Measurements from ENCODE around the gene WNT7A.
"Not testable (repeated sequence)": the region's sequence is repeated elsewhere in the genome, so short reads cannot be mapped to it uniquely, and the experiment has no call there.

WNT7A gene

DNA sequence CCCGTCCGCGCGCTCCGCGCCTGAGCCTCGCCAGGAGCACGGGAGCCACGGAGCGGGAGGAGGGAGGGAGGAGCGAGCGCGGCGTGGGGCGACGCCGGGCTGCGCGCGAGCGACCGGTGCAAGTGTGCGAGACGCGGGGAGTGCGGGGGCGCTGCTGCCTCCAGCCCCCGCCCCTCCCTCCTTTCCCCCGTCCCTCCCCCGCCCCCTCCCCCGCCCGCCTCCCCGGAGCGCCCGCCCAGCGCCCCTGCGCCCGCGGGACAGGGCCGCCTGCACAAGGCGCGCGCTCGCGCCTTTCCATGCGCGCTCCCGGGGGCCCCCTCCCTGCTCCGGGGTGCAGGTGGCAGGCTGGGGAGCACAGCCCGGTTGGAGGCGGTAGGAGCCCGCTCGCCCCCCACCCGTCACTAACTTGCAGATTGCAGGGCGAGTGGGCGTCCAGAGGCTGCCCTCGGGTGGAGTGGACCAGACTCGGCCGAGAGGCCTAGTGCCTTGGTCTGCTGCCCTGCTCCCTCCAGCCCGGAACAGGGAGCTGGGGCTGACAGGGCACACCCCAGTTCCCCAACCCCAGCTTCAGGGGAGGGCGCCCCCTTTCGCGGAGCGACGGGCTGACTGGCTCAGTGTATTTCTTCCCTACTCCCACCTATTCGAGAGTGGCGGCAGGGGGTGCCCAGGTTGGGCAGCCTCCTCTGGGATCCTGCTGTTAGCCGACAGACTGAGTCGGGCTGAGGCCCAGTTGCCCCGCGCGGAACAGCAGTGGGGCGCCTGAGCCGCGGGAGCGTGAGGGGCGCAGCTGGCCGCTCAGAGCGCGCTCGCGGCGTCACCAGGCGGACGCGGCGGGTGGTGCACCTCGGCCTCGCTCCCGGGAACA is at the start of gene WNT7A:
TSS of gene WNT7A (minus strand) at position 126 of the 865 bp plus-strand sequence. CDS start 255 bp downstream, outside the sequence.
- peaks cover 2 to 3% of the 10 kb centered on the region in 2 experiments for H3K4me1 ChIP-seq (ENCODE audit: control insufficient read depth in 1 of 2, insufficient read depth in 1 of 2, low read depth in 1 of 2, low read length in 1 of 2)
- no peak within 1 kb of the TSS for H3K27ac ChIP-seq
- no peaks in the 10 kb centered on the region for H3K36me3 ChIP-seq
- no peaks in the 10 kb centered on the region for H3K9me3 ChIP-seq
- H3K4me3 ChIP-seq (ENCODE audit: low read depth in 1 of 2, low read length in 1 of 2): no peak within 1 kb of the TSS
- TF ChIP-seq, protein P1, sequence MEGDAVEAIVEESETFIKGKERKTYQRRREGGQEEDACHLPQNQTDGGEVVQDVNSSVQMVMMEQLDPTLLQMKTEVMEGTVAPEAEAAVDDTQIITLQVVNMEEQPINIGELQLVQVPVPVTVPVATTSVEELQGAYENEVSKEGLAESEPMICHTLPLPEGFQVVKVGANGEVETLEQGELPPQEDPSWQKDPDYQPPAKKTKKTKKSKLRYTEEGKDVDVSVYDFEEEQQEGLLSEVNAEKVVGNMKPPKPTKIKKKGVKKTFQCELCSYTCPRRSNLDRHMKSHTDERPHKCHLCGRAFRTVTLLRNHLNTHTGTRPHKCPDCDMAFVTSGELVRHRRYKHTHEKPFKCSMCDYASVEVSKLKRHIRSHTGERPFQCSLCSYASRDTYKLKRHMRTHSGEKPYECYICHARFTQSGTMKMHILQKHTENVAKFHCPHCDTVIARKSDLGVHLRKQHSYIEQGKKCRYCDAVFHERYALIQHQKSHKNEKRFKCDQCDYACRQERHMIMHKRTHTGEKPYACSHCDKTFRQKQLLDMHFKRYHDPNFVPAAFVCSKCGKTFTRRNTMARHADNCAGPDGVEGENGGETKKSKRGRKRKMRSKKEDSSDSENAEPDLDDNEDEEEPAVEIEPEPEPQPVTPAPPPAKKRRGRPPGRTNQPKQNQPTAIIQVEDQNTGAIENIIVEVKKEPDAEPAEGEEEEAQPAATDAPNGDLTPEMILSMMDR (IDR thresholded peaks at IDR 0.05): no peak
- H3K27me3 ChIP-seq: peaks cover 100% of the 10 kb centered on the region

DNA sequence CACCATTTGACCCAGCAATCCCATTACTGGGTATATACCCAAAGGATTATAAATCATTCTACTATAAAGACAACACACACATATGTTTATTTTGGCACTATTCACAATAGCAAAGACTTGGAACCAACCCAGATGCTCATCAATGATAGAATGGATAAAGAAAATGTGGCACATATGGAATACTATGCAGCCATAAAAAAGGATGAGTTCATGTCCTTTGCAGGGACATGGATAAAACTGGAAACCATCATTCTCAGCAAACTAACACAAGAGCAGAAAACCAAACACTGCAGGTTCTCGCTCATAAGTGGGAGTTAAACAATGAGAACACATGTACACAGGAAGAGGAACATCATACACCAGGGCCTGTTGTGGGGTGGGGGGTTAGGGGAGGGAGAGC is 48.9 kb upstream of the WNT7A start:
- not testable (repeated sequence) for H3K4me3 ChIP-seq (ENCODE audit: low read depth in 1 of 2, low read length in 1 of 2); H3K36me3 ChIP-seq; H3K27ac ChIP-seq; H3K9me3 ChIP-seq; H3K4me1 ChIP-seq (ENCODE audit: control insufficient read depth in 1 of 2, insufficient read depth in 1 of 2, low read depth in 1 of 2, low read length in 1 of 2)
- peaks cover 26% of the 10 kb centered on the region for H3K27me3 ChIP-seq

DNA sequence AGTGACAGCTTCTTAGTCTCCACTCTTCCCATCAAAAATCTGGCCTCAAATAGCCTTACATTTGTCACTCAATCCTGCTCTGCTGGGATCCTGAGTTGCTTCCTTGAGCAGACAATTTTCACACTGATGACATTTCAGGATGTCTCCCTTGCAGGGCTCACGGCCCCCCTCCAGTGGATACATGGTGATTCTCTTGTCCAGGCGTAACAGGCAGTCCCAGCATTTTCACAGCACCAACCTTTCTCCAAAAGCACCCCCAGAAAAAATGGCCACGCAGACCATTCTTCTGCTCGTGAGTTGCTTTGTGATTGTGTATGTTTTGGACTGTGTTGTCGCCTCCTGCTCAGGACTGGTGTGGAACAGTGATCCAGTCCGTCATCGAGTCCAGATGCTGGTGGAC is 47.4 kb upstream of the WNT7A start:
- Histone ChIP-seq H3K27ac (no peak overlapping the region), H3K4me3 (ENCODE audit: low read depth in 1 of 2, low read length in 1 of 2) (no peak overlapping the region), H3K4me1 (ENCODE audit: control insufficient read depth in 1 of 2, insufficient read depth in 1 of 2, low read depth in 1 of 2, low read length in 1 of 2) (no peaks in the 10 kb centered on the region), H3K9me3 (no peaks in the 10 kb centered on the region), H3K27me3 (peaks cover 13% of the 10 kb centered on the region), H3K36me3 (no peaks in the 10 kb centered on the region)
- TF ChIP-seq, protein P1 (IDR thresholded peaks at IDR 0.05): no peak

DNA sequence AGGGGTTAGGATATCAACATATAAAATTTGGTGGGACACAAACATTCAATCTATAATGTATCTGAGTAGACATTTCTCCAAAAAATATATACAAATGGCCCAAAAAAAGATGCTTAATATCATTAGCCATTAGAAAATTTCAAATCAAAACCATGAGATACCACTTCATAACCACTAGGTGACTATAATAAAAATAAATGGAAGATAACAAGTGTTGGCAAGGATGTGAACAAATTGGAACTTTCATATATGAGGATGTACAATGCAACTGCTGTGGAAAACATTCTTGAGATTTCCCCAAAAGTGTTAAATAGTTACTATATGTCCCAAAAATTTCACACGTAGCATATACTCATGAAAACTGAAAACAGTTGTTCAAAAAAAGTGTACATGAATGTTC is 36.5 kb upstream of the WNT7A start:
- TF ChIP-seq, protein P1 (IDR thresholded peaks at IDR 0.05): no peak
- Histone ChIP-seq H3K9me3 (no peaks in the 10 kb centered on the region), H3K27me3 (no peaks in the 10 kb centered on the region), H3K4me3 (ENCODE audit: low read depth in 1 of 2, low read length in 1 of 2) (no peak overlapping the region), H3K4me1 (ENCODE audit: control insufficient read depth in 1 of 2, insufficient read depth in 1 of 2, low read depth in 1 of 2, low read length in 1 of 2) (no peaks in the 10 kb centered on the region), H3K27ac (no peak overlapping the region), H3K36me3 (no peaks in the 10 kb centered on the region)

DNA sequence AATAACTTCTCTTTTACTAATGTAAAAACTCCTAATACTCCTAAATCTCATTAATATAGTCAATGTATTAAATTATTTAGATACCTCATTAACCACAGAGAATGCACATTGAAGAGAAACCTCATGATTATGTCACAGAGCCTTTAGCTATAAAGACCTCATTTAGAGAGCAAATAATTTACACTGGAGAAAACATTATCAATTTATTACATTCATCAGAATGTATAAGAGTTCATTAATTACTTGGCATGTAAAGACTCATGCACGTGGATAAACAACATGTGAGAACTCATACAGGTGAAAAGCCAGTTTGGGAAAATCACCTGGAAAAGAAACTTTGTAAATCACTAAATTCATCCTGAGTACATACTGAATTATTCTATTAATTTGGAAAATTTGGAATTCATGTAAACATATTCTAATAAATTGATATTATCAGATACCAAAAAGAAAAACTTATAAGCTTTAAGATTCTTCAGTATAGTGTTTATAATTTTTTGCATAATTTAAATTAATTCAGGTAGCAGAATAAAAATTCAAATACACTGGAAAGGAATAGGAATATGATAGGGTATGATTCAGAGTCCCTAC is 22.9 kb upstream of the WNT7A start:
- H3K4me3 ChIP-seq (ENCODE audit: low read depth in 1 of 2, low read length in 1 of 2): no peak overlapping the region
- no peaks in the 10 kb centered on the region for H3K4me1 ChIP-seq (ENCODE audit: control insufficient read depth in 1 of 2, insufficient read depth in 1 of 2, low read depth in 1 of 2, low read length in 1 of 2)
- H3K27ac ChIP-seq: no peak overlapping the region
- H3K9me3 ChIP-seq: peaks cover 32% of the 10 kb centered on the region
- TF ChIP-seq, protein P1 (IDR thresholded peaks at IDR 0.05): no peak
- peaks cover 13% of the 10 kb centered on the region for H3K27me3 ChIP-seq
- no peaks in the 10 kb centered on the region for H3K36me3 ChIP-seq
